GM21360 (cell line): ENCODE data around the gene VAV2.

Experiments used
- ATAC-seq: cut with Tn5 transposase; IDR thresholded peaks from one replicate; pipeline ENCODE4 v1.9.1; 2021; ENCODE audit warnings: mild to moderate bottlenecking, moderate library complexity; ENCODE audit not compliant: unreplicated experiment

VAV2 gene

DNA sequence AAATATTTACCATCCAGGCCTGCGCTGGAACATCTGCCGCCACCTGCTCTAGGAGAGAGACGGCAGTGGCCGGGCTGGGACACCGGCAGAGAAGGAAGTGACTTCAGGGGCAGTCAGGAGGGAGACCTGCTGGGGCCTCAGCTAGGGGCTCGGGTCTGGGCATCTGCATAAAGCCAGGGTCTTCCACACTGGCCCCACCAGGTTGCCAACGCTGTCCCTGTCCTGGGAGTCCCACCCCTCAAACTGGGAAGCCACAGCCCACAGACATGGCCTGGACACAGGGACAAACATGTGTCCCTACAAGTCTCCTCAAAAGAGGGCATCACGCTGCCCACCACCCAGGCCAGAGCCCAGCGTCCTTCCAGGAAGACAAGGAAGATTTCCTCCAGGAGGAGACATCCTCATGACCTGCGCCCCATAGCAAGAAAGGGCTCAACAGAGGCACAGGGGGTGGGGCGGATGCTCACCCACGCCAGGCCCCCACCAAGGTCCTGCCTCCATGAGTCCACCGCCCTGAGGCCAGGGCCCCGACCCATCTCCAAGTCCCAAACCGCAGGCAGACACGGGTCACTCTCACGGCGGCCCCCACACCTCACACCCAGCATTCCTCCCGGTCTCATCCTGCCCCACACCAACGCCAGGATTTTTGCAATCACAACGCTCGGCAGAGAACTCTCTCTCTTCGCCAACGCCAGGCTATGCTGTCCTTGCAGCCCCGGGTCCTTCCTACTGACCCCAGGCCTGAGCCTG, 9.0 kb downstream of the VAV2 start:
- no peak for ATAC-seq

DNA sequence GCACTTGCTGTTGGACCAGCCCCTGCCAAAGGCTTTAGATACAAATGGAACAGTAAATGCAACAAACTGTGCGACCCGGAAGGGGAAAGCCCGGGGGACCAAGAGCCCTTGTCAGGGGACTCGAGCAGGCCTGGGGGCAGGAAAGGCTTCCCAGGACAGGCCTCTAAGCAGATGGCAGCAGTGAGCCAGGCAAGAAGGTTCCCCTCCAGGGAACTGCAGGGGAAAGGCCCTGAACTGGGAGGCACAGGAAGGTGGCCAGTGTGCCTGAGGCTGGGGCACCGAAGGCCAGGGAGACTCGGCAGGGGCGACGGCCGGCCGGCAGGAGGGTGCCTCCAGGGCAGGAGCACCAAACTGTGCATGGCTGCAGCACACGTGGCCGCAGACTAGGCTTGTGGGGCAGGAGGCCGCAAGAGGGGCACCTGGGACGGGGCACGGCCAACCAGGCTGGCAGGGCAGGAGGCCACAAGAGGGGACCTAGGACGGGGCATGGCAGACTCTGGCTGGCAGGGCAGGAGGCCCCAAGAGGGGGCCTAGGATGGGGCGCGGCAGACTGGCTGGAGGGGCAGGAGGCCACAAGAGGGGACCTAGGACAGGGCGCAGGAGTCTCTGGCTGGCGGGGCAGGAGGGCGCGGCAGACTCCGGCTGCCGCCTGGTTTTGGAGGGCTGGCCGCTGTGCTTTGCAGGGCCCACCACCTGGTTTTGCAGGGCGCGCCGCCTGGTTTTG, 10.0 kb downstream of the VAV2 start:
- no peak for ATAC-seq

DNA sequence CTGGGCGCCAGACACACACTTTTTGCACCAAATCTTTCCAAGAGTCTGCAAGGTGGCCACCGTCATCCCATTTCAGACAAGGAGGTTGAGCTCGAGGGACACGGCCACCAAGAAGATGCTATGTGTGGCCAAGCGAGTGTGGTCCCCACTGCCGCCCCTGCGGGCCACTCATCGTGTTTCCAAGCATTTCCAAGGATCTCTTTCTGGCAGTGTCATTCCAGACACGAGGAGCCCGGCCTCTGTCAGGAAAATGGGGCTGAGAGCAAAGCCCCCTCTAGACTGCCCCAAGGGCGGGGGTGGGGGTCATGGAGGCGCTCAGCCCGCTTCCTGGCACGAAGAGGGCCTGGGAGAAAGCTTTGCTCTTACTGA, 10.6 kb downstream of the VAV2 start:
- no peak for ATAC-seq

DNA sequence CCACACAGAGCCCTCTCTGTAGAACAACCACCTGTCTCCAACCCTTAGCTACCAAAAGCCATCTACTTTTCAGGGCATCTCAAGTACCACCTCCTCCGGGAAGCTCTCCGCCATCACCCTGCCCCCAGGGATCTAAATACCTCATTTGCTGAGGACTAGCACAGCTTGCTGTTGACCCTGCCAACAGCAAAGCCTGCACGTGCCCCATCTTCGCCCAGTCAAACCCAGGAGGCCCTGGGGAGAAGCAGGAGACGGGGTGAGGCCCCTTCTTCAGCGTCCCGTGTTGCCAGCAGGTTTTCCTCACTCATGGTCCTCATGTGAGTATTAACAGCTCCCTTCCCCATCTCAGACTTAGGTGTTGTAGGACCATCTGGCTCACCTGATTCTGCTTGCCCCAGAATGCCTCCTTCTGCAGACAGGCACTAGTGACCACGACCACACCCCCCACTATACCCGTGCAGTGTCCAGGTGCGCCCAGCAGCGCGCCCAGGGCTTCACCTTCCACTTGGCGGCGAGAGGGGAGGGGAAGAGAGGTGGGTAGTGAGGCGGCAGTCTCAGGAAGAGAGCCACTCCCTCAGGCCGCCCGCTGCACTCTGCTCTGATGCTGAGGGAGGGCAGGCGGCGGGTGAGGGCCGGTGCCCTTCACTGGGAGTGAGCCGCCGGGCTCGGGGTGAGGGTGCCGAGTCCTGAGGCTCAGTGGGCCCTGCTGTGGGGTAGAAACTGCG, 11.1 kb downstream of the VAV2 start:
- ATAC-seq = no peak

DNA sequence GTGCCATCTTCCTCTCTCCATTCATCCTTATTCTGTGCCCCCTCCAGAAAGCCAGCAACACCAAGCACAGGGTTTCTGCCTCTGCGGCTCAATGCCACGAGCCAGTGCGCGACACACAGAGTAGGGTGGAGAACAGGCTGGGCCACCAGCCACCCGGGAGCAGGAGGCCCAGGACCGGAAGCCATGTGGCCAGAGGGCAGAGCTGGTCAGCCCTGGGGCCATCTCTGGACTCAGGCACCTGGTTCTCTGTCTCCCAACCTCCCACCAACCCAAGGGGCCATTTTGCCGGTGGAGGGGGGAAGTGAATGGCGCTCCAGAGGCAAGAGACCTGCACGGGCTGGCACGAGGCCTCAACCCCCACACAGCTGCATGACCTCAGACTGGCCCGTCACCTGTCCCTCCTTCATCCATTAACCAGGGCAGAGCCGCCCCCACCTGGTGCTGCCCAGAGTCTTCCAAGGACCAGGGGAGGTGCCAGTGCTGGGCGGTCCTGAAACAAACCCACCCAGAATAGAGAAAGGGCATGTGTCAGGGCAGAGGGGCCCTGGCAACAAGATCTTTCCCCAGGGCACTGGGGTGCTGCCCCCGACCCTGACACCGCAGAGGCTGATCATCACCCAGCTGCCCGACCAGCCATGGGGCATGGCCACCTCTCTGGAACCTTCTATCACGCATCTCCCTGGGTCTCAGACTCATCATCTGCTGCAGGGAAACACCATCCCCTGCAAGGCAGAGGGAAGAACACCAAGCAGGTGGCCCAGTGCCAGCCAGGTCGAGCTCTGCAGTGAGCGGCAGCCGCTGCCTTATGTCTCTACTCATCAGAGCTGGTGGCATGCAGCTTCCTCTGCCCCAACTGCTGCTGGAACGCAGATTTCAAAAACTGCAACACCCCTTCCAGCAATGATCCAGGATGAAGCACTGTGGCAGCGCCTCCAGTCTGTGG, 11.9 kb downstream of the VAV2 start:
- ATAC-seq = no peak

DNA sequence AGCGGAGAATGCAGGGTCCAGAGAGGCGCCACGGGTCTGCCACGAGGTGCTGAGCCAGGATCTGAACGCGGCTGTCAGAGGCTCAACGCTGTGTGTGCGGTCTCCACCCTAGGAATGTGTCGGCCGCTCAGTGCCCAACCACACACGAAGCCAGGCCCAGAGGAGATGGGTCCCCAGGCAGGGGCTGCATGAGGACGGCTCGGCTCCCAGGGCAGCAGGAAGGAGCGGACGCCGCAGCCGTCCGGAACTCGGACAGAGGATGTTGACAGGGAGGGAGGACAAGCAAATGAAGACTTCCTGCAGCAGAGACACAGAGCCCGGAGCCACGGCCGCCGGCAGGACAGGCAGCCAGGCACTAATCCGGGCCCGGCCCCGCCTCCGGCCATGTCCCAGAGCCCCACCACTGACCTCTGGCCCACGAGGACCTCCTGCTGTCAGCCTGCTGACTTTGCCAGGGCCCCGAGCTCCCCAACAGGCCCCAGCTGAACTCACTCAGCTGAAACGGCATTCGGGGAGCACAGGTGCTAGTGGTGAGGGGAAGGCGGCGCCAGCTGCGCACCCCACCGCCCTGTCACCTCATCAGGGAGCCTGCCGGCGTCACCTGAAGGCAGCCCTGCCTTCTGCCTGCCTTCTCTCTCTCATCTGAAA, 12.7 kb downstream of the VAV2 start:
- ATAC-seq = no peak

DNA sequence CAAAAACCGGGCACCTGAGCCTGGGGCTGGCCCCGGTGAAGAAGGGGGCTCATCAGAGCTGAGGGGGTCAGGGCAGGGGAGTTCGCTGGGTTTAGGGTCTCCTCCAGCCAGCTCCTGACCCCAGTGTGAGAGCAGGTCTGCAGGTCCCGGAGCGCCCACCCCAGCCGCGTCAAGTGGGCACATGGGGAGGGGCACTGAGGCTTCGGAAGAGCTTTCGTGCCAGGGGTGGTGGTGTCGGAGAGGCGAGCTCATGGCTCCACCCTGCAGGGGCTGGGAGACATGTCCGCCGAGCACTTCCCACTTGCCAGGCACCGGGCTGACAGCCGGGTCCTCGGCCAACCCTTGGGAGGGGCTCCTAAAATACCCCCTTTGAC, 13.2 kb downstream of the VAV2 start:
- ATAC-seq = no peak

DNA sequence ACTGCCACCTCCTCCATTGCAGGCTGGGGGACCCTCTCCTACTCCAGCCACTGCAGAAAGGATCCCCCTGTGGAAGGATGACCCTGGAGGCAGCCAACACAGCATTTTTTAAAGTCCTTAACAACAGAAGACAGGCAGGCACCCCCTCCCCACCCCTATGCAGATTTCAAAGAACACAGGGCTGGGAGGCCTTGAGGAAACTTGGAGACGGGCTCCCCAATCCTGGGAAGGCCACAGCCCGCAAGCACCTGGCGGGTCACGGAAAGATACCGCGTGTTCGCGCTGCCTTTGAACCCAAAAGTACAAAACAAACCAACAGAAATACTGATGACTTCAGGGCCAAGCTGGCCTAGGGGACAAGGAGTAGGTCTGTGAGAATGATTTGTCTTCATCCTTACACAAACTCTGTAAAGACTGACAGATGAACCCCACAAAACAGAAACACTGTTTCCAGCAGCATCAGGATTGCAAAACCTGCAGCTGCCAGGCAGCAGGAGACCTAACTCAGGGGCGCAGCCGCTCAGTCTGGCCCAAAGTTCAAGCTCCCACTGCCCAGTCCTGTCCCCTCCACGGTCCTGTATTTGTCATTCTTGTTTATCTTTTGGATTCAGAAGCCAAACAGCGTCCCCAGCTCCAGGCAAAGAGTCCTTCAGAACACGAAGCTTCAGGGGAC, 13.8 kb downstream of the VAV2 start:
- ATAC-seq = no peak

DNA sequence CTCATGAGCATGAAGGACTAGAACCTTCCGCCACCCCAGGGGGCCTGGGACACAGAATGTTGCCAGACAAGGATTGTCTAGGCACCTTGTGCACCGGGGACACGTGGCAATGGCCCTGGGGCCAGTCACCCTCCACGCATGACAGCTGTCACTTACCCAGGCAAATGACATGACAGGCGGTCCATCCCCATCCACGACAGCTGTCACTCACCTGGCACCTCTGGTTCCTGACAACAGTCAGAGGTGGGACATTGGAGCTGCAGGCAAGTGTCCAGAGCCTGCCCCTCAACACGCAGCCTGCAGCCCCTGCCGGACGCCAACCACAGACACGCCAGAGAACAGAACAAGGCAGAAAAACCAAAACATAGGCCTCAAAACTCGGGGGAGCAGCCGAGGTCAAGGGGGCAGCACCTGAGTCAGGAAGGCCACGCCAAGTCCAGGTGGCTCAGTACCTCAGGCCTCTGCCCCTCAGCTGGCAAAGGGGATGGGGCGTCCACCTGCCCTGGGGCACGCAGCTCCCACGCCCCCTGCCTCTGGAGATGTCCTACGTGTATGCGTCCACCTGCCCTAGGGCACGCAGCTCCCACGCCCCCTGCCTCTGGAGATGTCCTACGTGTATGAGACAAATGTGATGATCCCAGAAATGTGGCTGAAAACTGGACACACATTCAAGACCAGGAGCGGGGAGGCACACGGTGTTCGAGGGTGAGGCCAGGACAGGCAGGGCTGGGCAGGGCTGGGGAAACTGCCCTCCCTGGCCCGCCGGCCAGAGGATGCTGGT, 14.5 kb downstream of the VAV2 start:
- no peak for ATAC-seq

DNA sequence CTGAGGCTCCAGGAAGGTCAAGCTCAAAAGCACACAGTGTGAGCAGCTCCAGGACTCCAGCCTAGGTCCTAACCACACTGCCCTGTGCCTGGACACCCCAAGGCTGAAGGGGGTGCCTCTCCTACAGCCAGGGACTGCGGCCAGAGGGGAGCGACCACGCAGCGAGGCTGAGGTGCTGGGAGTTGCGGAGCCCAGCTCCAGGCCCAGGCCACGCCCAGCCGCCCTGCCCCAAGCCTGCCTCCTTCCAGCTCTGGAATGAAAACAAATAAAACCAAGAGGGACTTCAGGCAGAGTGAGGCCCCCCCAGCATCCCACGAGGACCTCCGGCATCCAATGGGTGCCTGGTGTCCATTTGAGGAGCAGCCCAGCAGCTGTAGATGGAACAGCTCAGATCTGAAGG, 15.2 kb downstream of the VAV2 start:
- ATAC-seq = no peak

DNA sequence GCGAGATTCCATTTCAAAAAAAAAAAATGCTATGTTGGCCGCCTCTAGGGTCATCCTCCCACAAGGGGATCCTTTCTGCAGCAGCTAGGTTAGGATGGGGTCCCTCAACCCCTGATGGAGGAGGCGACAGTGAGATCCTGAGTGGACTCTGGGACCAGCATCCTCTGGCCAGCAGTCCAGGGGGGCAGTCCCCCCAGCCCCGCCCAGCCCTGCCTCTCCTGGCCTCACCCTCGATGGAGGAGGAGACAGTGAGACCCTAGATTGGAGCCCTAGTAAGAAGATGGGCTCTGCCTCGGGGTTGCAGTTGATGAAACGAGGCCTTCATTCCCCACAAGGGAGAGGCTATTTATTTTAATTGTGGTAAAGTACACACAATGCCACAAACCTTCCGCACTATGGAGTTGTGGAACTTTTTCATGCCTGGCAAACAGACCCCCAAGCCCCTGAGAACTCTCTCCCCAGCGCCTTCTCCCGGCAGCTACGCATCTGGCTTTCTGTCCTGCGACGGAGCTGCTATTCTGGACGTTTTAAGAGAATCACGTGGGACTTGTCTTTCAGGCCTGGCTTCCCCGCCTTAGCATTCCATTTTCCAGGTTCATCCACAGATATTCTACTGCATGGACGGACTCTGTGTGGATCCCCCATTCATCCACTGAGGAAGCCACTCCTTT, 15.8 kb downstream of the VAV2 start:
- ATAC-seq = no peak

DNA sequence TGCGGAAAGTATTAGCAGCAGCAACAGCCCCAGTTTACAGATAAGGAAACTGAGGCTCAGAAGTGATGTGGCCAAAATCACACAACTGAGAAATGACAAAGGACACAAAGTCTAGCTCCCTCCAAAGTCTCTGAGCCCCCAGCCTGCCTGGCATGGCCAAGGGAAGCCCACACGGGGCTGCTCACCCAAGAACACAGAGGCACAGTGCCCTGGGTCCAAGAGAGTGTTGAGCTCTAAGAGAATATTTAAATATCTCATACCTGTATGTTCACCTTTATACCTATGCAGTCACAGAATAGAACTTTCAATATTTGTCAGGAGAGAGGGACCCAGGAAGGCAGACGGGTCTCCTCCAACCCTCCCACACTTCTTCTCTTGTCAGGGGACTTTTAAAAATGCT, 16.6 kb downstream of the VAV2 start:
- no peak for ATAC-seq

DNA sequence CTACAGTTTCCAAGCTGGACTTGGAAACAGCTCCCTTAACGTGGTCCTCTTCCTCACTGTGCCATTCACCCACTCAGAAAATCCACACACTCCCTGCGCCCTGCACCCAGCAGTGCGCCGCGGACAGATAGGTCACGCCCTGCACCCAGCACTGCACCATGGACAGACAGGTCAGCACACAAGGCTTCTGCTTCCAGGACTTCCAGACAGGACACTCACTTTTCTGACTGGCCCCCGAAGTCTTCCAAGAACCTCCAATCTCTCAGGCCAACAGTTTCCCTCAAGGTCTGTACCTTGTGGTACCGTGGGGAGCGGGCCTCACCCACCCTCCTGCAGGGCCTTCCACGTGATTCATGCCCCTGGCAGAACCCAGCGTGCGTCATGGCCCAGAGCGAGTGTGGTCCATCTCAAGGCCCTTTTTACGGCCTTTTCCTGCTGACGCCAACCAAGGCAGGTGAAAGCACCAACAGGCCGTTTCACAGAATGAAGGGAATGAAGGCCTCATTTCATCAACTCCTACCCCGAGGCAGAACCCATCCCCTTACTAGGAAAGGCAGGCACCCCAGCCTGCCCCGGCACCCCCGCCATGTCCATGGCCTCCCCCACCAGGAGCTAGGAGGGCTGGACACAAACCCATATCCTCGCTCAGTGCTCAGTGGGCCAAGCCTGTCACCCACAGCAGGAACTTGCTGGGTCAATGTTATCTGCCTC, 17.3 kb downstream of the VAV2 start:
- no peak for ATAC-seq

DNA sequence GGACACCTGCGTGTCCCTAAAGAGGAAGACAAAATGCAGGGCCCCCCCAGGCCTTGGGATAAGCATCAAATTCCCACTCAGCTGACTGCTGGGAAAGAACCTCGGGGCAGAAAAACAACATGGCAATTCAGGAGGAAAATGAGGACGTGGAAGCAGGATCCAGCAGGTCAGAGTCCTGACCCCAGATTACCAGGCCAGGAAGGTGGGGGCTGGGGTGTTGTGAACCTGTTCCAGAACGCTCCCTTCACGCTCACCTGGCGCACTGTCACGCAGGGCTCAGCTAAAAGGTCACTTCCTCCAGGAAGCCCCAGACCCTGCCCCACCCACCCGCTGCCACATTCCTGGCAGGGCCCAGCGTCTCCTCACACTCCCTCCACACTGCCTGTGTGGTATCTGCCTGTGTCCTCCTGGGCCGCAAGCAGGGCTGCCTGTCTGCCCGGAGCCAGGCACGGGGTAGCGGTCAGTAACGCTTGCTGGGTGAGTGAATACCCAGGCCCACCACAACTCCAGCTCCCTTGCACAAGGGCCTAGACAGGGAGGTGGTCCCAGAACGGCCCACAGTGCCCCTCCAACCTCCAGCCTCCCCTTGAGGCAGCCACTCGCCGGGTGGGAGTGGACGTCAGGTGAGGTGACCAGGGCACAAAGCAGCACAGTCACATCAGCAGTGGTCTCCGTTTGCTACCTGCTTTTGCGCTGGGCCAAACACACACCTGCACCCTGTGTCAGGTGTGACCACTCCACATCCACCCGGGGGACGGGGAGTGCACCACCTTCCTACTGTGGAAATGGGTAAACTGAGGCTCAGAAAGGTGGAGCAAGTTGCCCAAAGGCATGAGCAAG, 18.1 kb downstream of the VAV2 start:
- no peak for ATAC-seq

DNA sequence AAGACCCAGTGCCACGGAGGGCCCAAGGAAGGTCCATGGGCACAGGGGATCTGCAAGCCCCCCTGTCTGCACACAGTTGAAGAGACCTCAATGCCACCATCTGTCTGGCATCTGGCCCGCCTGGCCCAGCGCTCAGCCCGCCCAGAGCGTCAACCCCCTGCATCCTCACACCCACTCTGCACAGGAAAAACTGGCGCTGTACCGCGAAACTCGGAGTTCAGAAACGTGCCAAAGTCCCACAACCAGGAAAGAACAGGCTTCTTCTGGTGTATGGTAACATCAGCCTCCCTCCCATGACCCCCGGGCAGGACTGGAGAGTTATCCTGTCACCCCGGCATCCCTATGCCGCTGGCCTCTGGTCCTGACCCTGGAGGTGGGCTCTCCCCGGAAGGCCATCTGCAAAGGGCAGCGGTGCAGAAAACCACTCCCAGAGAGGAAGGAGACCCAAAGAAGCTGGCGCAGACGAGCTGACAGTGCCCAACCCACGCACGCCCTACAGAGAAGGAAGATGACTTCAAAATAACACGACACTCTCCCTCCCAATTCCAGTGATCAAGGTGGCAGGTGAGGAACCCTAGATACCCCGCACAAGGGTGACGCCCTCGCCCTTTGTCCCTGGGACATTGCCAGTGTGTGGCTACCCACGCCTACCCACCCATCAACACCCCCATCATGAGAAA, 18.9 kb downstream of the VAV2 start:
- ATAC-seq = no peak
